Tibial nerve (tissue), 4 donors: ENCODE data around the gene YWHAH. TPM values are rescaled to one million over a fixed set of nuclear protein-coding genes. Genes with fewer than 3 reads are reported as not detected.

Experiments used
- DNase-seq, 2 donors: peaks; one replicate each; pipeline ENCODE4 v3.0.0-alpha.2; 2019; ENCODE audit warnings: low spot score in 2 of 2
- H3K27ac ChIP-seq, 4 donors: fragments of 200-600 bp; sonication (generic) in 3 of 4; one replicate each; pipeline ENCODE4 v1.5.1; 2017 to 2019; ENCODE audit warnings: mild to moderate bottlenecking in 1 of 4
- H3K27me3 ChIP-seq, 2 donors: fragments of 200-600 bp; sonication (generic) in 1 of 2; one replicate each; pipeline versions ENCODE4 v1.5.1 to v1.6.0; 2017 to 2019
- H3K36me3 ChIP-seq, 3 donors: fragments of 200-600 bp; sonication (generic); one replicate each; pipeline ENCODE4 v1.5.1; 2018 to 2019
- H3K4me1 ChIP-seq, 4 donors: fragments of 200-600 bp; sonication (generic) in 3 of 4; one replicate each; pipeline ENCODE4 v1.5.1; 2017 to 2019
- H3K4me3 ChIP-seq, 4 donors: fragments of 200-600 bp; sonication (generic) in 3 of 4; one replicate each; pipeline ENCODE4 v1.5.1; 2017 to 2019; ENCODE audit warnings: mild to moderate bottlenecking in 1 of 4, moderate library complexity in 1 of 4
- H3K9me3 ChIP-seq, 4 donors: fragments of 200-600 bp; sonication (generic) in 3 of 4; one replicate each; pipeline ENCODE4 v1.5.1; 2017 to 2019
- EP300 ChIP-seq, 2 donors: sonication (generic); formaldehyde crosslinking; IDR thresholded peaks; one replicate each; pipeline ENCODE4 v1.6.1; 2017; ENCODE audit warnings: antibody characterized with exemption in 2 of 2, mild to moderate bottlenecking in 1 of 2
- POLR2A ChIP-seq, 2 donors: fragments of 450-650 bp; IDR thresholded peaks; one replicate each; pipeline ENCODE4 v1.6.1; 2017; ENCODE audit warnings: antibody characterized with exemption in 2 of 2, mild to moderate bottlenecking in 2 of 2, moderate library complexity in 2 of 2
- WGBS, 2 donors: methylation state at CpG; one replicate each; pipeline ENCODE4 v1.1.5; 2018; 5-methylcytosine and 5-hydroxymethylcytosine counted together
- total RNA-seq, 4 donors: library from RNA; depleted of rRNA; stranded (reverse); fragments of >200 nt; gene quantifications; one replicate each; pipeline ENCODE4 v1.1.0, GENCODE V29; 2016
- TF ChIP-seq, protein P1 (sequence below), 5 experiments: fragments of 200-600 bp in 3 of 5; fragments of 450-650 bp in 2 of 5; sonication (generic) in 3 of 5; IDR thresholded peaks; one replicate each; pipeline ENCODE4 v1.5.1; 2016 to 2019; ENCODE audit warnings: antibody characterized with exemption in 5 of 5, mild to moderate bottlenecking in 3 of 5, moderate library complexity in 2 of 5

The YWHAH gene
- total RNA-seq, 4 donors from 2014 or later, result 66.3 to 102 (median 98.0) TPM

DNA sequence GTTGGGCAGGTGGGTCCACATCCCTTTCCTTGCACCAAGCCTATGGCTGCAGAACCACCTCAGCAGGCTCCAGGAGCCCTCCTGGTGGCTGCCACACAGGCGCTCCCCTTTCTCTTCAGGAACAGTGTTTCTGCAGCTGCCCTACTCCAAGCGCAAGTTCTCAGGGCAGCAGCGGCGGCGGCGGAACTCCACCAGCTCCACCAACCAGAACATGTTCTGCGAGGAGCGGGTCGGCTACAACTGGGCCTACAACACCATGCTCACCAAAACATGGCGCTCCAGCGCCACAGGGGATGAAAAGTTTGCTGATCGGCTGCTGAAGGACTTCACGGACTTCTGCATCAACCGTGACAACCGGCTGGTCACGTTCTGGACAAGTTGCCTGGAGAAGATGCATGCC, 38.2 kb upstream of the YWHAH start:
- DNase-seq, result no peak
- peaks cover 0 to 94% (median 22%) of the 10 kb centered on the region in 3 donors for H3K36me3 ChIP-seq
- H3K27me3 ChIP-seq, result no peaks in the 10 kb centered on the region
- H3K9me3 ChIP-seq, result no peaks in the 10 kb centered on the region
- WGBS, 2 donors, result 91 to 96% methylated on average over 16 of the region's 16 CpGs
- TF ChIP-seq, protein P1, sequence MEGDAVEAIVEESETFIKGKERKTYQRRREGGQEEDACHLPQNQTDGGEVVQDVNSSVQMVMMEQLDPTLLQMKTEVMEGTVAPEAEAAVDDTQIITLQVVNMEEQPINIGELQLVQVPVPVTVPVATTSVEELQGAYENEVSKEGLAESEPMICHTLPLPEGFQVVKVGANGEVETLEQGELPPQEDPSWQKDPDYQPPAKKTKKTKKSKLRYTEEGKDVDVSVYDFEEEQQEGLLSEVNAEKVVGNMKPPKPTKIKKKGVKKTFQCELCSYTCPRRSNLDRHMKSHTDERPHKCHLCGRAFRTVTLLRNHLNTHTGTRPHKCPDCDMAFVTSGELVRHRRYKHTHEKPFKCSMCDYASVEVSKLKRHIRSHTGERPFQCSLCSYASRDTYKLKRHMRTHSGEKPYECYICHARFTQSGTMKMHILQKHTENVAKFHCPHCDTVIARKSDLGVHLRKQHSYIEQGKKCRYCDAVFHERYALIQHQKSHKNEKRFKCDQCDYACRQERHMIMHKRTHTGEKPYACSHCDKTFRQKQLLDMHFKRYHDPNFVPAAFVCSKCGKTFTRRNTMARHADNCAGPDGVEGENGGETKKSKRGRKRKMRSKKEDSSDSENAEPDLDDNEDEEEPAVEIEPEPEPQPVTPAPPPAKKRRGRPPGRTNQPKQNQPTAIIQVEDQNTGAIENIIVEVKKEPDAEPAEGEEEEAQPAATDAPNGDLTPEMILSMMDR (IDR thresholded peaks at IDR 0.05), result no peak
- TF ChIP-seq POLR2A (IDR thresholded peaks at IDR 0.05), result no peak
- TF ChIP-seq EP300 (IDR thresholded peaks at IDR 0.05), result no peak
- H3K4me3 ChIP-seq, result no peak overlapping the region
- H3K27ac ChIP-seq, result no peak overlapping the region
- no peaks in the 10 kb centered on the region for H3K4me1 ChIP-seq

DNA sequence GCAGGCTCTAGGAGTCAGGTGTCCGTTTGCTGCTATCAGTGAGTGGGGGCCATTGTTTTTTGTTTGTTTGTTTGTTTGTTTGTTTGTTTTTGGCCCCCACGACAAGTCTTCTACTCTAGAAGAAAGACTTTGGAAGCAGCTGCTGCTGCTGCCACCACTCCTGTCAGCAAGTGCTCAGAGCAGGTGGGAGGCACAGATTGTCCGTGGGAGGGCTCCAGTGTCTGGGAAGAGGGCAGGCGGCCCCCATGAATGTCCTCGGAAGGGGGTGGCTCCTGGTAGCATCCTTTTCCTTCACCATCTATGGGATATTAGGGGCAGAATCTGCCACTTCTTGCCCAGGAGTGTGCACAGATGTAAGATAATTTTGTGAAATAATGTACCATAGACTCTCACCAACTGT, 37.8 kb upstream of the YWHAH start:
- peaks cover 0 to 94% (median 22%) of the 10 kb centered on the region in 3 donors for H3K36me3 ChIP-seq
- no peak for DNase-seq
- no peak overlapping the region for H3K27ac ChIP-seq
- no peaks in the 10 kb centered on the region for H3K9me3 ChIP-seq
- 82 to 84% methylated on average over 5 of the region's 5 CpGs for WGBS, 2 donors
- no peaks in the 10 kb centered on the region for H3K4me1 ChIP-seq
- no peak overlapping the region for H3K4me3 ChIP-seq
- no peak for TF ChIP-seq POLR2A (IDR thresholded peaks at IDR 0.05)
- TF ChIP-seq EP300 (IDR thresholded peaks at IDR 0.05), result no peak
- TF ChIP-seq, protein P1 (IDR thresholded peaks at IDR 0.05), result no peak
- no peaks in the 10 kb centered on the region for H3K27me3 ChIP-seq

DNA sequence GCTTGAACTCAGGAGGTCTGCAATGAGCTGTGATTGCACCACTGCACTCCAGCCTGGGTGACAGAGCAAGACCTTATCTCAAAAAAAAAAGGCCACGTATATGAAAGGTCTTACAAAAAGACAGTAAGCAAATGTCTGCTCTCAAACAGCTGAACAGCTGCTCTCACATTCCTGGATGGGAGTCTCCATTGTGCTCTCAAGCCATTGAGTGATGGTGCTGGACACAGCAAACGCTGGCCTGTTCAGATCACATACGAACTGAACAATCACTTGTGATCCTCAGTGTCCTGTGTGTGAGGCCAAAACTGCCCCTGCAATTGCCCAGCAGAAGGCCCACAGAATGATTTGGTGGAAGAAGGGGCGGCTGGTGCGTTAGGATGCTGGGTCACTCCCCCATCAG, 34.4 kb upstream of the YWHAH start:
- no peak overlapping the region for H3K4me3 ChIP-seq
- DNase-seq, result no peak
- H3K4me1 ChIP-seq, result no peaks in the 10 kb centered on the region
- no peak for TF ChIP-seq EP300 (IDR thresholded peaks at IDR 0.05)
- TF ChIP-seq, protein P1 (IDR thresholded peaks at IDR 0.05), result no peak
- peaks cover 0 to 70% (median 15%) of the 10 kb centered on the region in 3 donors for H3K36me3 ChIP-seq
- H3K27me3 ChIP-seq, result no peaks in the 10 kb centered on the region
- no peaks in the 10 kb centered on the region for H3K9me3 ChIP-seq
- H3K27ac ChIP-seq, result no peak overlapping the region
- 80 to 94% methylated on average over 5 of the region's 5 CpGs for WGBS, 2 donors

GRCh38 chr22:31911565-31912406, 32.5 kb upstream of the YWHAH start:
- Histone ChIP-seq H3K4me1 (no peaks in the 10 kb centered on the region), H3K9me3 (no peaks in the 10 kb centered on the region), H3K27ac (no peak overlapping the region), H3K36me3 (peaks cover 0 to 52% (median 0%) of the 10 kb centered on the region in 3 donors), H3K27me3 (no peaks in the 10 kb centered on the region), H3K4me3 (no peak overlapping the region)
- 90 to 94% methylated on average over 7 of the region's 7 CpGs for WGBS, 2 donors
- no peak for TF ChIP-seq POLR2A (IDR thresholded peaks at IDR 0.05)
- TF ChIP-seq, protein P1 (IDR thresholded peaks at IDR 0.05), result no peak
- no peak for TF ChIP-seq EP300 (IDR thresholded peaks at IDR 0.05)
- DNase-seq, result no peak

- Histone ChIP-seq H3K36me3 (peaks cover 0 to 46% (median 0%) of the 10 kb centered on the region in 3 donors), H3K9me3 (no peaks in the 10 kb centered on the region), H3K27me3 (no peaks in the 10 kb centered on the region), H3K4me3 (no peak overlapping the region), H3K4me1 (peaks cover 0 to 3% (median 0%) of the 10 kb centered on the region in 4 donors), H3K27ac (no peak overlapping the region)
- TF ChIP-seq EP300 (IDR thresholded peaks at IDR 0.05) (no peak), POLR2A (IDR thresholded peaks at IDR 0.05) (no peak)
- TF ChIP-seq, protein P1 (IDR thresholded peaks at IDR 0.05), result no peak
- WGBS, 2 donors, result 78 to 82% methylated on average over 1 of the region's 1 CpG
- no peak for DNase-seq
Observed at GRCh38 chr22:31912407-31912743, 32.0 kb upstream of the YWHAH start.
